Smooth muscle cell (in vitro differentiated cells): ENCODE measurements around the gene UBTF. TPM values are rescaled to one million over a fixed set of nuclear protein-coding genes. Genes with fewer than 3 reads are reported as not detected.

Source experiments
- DNase-seq: peaks from one replicate; lab custom pipeline; 2025; ENCODE audit not compliant: unreplicated experiment; lab: John Stamatoyannopoulos, UW
- H2AFZ ChIP-seq: fragments of 200-600 bp; sonication (generic); 2 replicates; pipeline ENCODE4 v1.6.0; 2016; ENCODE audit warnings: antibody characterized with exemption, low read depth, mild to moderate bottlenecking
- H3F3A ChIP-seq: fragments of 200-600 bp; sonication (generic); 2 replicates; pipeline ENCODE4 v1.6.0; 2017; ENCODE audit warnings: antibody characterized with exemption, low read depth
- H3K27ac ChIP-seq: fragments of 200-600 bp; sonication (generic); 2 replicates; pipeline ENCODE4 v1.5.1; 2016; ENCODE audit warnings: low read depth, mild to moderate bottlenecking
- H3K27me3 ChIP-seq: fragments of 200-600 bp; sonication (generic); 2 replicates; pipeline ENCODE4 v1.6.1; 2016; ENCODE audit warnings: low read depth, mild to moderate bottlenecking
- H3K36me3 ChIP-seq: fragments of 200-600 bp; sonication (generic); 2 replicates; pipeline ENCODE4 v1.5.1; 2016; ENCODE audit warnings: low read depth
- H3K4me1 ChIP-seq: fragments of 200-600 bp; sonication (generic); 2 replicates; pipeline ENCODE4 v1.5.1; 2016; ENCODE audit warnings: low read depth
- H3K4me2 ChIP-seq: fragments of 200-600 bp; sonication (generic); 2 replicates; pipeline ENCODE4 v1.6.0; 2016; ENCODE audit warnings: mild to moderate bottlenecking
- H3K4me3 ChIP-seq: fragments of 200-600 bp; sonication (generic); 2 replicates; pipeline ENCODE4 v1.5.1; 2016; ENCODE audit warnings: mild to moderate bottlenecking
- H3K79me2 ChIP-seq: fragments of 200-600 bp; sonication (generic); 2 replicates; pipeline ENCODE4 v1.6.0; 2016; ENCODE audit warnings: low read depth, mild to moderate bottlenecking
- H3K9ac ChIP-seq: fragments of 200-600 bp; sonication (generic); 2 replicates; pipeline ENCODE4 v1.6.0; 2016; ENCODE audit warnings: low read depth
- H3K9me3 ChIP-seq: fragments of 200-600 bp; sonication (generic); replicated peaks from 2 replicates; pipeline ENCODE4 v1.5.1; 2016; ENCODE audit warnings: low read depth
- H4K20me1 ChIP-seq: fragments of 200-600 bp; sonication (generic); 2 replicates; pipeline ENCODE4 v1.6.0; 2016; ENCODE audit warnings: low read depth
- CTCF ChIP-seq: fragments of 200-600 bp; sonication (generic); IDR thresholded peaks from 2 replicates; pipeline ENCODE4 v1.5.1; 2017; ENCODE audit warnings: borderline replicate concordance, mild to moderate bottlenecking, antibody characterized with exemption; ENCODE audit not compliant: insufficient read depth, poor library complexity, severe bottlenecking
- WGBS: methylation state at CpG from one replicate; pipeline ENCODE4 v1.1.7; 2016; ENCODE audit warnings: low lambda C conversion rate; 5-methylcytosine and 5-hydroxymethylcytosine counted together
- polyA plus RNA-seq: library from polyadenylated mRNA; unstranded; fragments of >200 nt; fragmentation: Nextera tagmentation; extraction: Ambion mirVana; gene quantifications from 2 replicates; pipeline ENCODE4 v1.2.1, GENCODE V29; 2016
- total RNA-seq: library from RNA; depleted of rRNA; stranded (reverse); fragments of >200 nt; gene quantifications from 2 replicates; pipeline ENCODE4 v1.2.3, GENCODE V29; 2014

UBTF gene
- total and polyA plus RNA-seq, 2 experiments from 2014 or later, result 18.2 to 22.1 TPM

GRCh38 chr17:44214896-44215295 is 4.6 kb downstream of the UBTF start:
- H3K4me3 ChIP-seq, result no peak overlapping the region
- H3K27me3 ChIP-seq, result no peaks in the 10 kb centered on the region
- H3K9me3 ChIP-seq, result no peaks in the 10 kb centered on the region
- DNase-seq, result no peak
- peaks cover 4% of the 10 kb centered on the region for H3K4me1 ChIP-seq
- whole genome bisulfite sequencing, result over 99% methylated on average over 6 of the region's 6 CpGs
- peaks cover 22% of the 10 kb centered on the region for H3K79me2 ChIP-seq
- no peaks in the 10 kb centered on the region for H3K36me3 ChIP-seq
- no peak overlapping the region for H3K4me2 ChIP-seq
- no peak overlapping the region for H3K9ac ChIP-seq
- H2AFZ ChIP-seq, result no peak overlapping the region
- TF ChIP-seq CTCF, result no peak
- no peaks in the 10 kb centered on the region for H3F3A ChIP-seq
- H4K20me1 ChIP-seq, result peaks cover 33% of the 10 kb centered on the region
- no peak overlapping the region for H3K27ac ChIP-seq

GRCh38 chr17:44214230-44214494 is 5.3 kb downstream of the UBTF start:
- Histone ChIP-seq H3K79me2 (peaks cover 21% of the 10 kb centered on the region), H4K20me1 (peaks cover 38% of the 10 kb centered on the region), H3K36me3 (no peaks in the 10 kb centered on the region), H3F3A (no peaks in the 10 kb centered on the region), H3K9ac (no peak overlapping the region), H3K27me3 (no peaks in the 10 kb centered on the region), H3K4me3 (no peak overlapping the region), H3K4me1 (peaks cover 4% of the 10 kb centered on the region), H3K4me2 (no peak overlapping the region), H3K9me3 (no peaks in the 10 kb centered on the region), H2AFZ (no peak overlapping the region), H3K27ac (no peak overlapping the region)
- WGBS, result 95% methylated on average over 1 of the region's 1 CpG
- DNase-seq, result no peak
- TF ChIP-seq CTCF, result no peak

- DNase-seq, result no peak
- H3K27me3 ChIP-seq, result no peaks in the 10 kb centered on the region
- no peak overlapping the region for H3K4me2 ChIP-seq
- no peak overlapping the region for H3K27ac ChIP-seq
- H3K79me2 ChIP-seq, result peaks cover 20% of the 10 kb centered on the region
- peaks cover 3% of the 10 kb centered on the region for H3F3A ChIP-seq
- no peak overlapping the region for H3K4me3 ChIP-seq
- no peaks in the 10 kb centered on the region for H3K9me3 ChIP-seq
- TF ChIP-seq CTCF, result no peak
- H3K4me1 ChIP-seq, result peaks cover 4% of the 10 kb centered on the region
- no peak overlapping the region for H2AFZ ChIP-seq
- peaks cover 40% of the 10 kb centered on the region for H4K20me1 ChIP-seq
- H3K36me3 ChIP-seq, result peaks cover 3% of the 10 kb centered on the region
- 96% methylated on average over 15 of the region's 15 CpGs for WGBS
- H3K9ac ChIP-seq, result no peak overlapping the region
These were observed 5.9 kb downstream of the UBTF start for GRCh38 chr17:44213403-44214229.
